ENCODE measurements around the gene CRYL1. TPM values are rescaled to one million over a fixed set of nuclear protein-coding genes. Genes with fewer than 3 reads are reported as not detected.

CRYL1 gene
- total RNA-seq, 1 experiment from 2014 or later = 3.7 TPM

GRCh38 chr13:20461860-20462532 is 63.7 kb downstream of the CRYL1 start:
- H3K27me3 Mint-ChIP-seq (ENCODE audit: low read depth) = no peaks in the 10 kb centered on the region; the same call in 1 of the 2 replicates
- no peak overlapping the region for H3K56ac ChIP-seq (ENCODE audit: insufficient read length, low read depth, low read length)
- no peak overlapping the region for H4K8ac ChIP-seq (replicated peaks; ENCODE audit: insufficient read length, low read depth, low read length)
- H3T11ph ChIP-seq (ENCODE audit: low read length) = no peak overlapping the region
- no peak overlapping the region for H3K4me2 ChIP-seq (ENCODE audit: insufficient read depth, insufficient read length, low read length)
- no peak overlapping the region for H3K23ac ChIP-seq (ENCODE audit: insufficient read length, low read depth, low read length)
- H2BK12ac ChIP-seq (ENCODE audit: insufficient read length, low read depth, low read length) = no peak overlapping the region
- H3K14ac ChIP-seq (ENCODE audit: insufficient read depth, low read length) = no peak overlapping the region
- no peak overlapping the region for H4K5ac ChIP-seq (ENCODE audit: insufficient read length, low read depth, low read length)
- H3K9ac ChIP-seq (ENCODE audit: extremely low read depth, insufficient read length, low read length) = no peak overlapping the region
- H3K27me3 ChIP-seq (ENCODE audit: insufficient read depth, low read length) = no peaks in the 10 kb centered on the region
- no peak overlapping the region for H2AK5ac ChIP-seq (ENCODE audit: insufficient read length, low read length)
- TF ChIP-seq CTCF (conservative IDR thresholded peaks at IDR 0.05) = no peak
- H3K79me1 ChIP-seq (ENCODE audit: insufficient read depth, low read depth, low read length, poor library complexity, severe bottlenecking) = no peaks in the 10 kb centered on the region
- peaks cover 19 to 25% of the 10 kb centered on the region in 2 experiments for H3K4me1 Mint-ChIP-seq
- H3K27ac ChIP-seq (ENCODE audit: insufficient read length, low read depth, low read length) = no peak overlapping the region
- H4K91ac ChIP-seq (ENCODE audit: insufficient read length, low read depth, low read length) = no peak overlapping the region
- H2AFZ ChIP-seq (ENCODE audit: low read length) = no peak overlapping the region
- no peak overlapping the region for H3K4ac ChIP-seq (ENCODE audit: low read depth, low read length)
- peaks cover 8% of the 10 kb centered on the region; the same call in 1 of the 2 replicates for H3K4me1 ChIP-seq (ENCODE audit: insufficient read depth, low read length)
- no peak overlapping the region for H3K27ac Mint-ChIP-seq
- H3K4me3 Mint-ChIP-seq = no peak overlapping the region
- no CpG with 5 or more reads among the region's 8 CpGs for WGBS (ENCODE audit: extremely low coverage, insufficient read length, low lambda C conversion rate)
- H4K20me1 ChIP-seq (ENCODE audit: control insufficient read depth, insufficient read depth, insufficient read length) = no peaks in the 10 kb centered on the region
- DNase-seq = no peak
- peaks cover 0 to 3% (median 0%) of the 10 kb centered on the region in 3 experiments; a peak in 1 of 7 replicates for H3K36me3 Mint-ChIP-seq (ENCODE audit: insufficient read depth in 1 of 3, low read depth in 3 of 3)
- no peaks in the 10 kb centered on the region for H3K79me2 ChIP-seq (ENCODE audit: insufficient read depth, low read length)
- no peaks in the 10 kb centered on the region for H3K9me3 ChIP-seq (ENCODE audit: control insufficient read depth, low read depth, low read length)
- no peaks in the 10 kb centered on the region for H3K23me2 ChIP-seq (ENCODE audit: insufficient read length, low read depth, low read length, poor library complexity, severe bottlenecking)
- H2BK15ac ChIP-seq (ENCODE audit: low read depth, low read length) = no peak overlapping the region
- H2BK120ac ChIP-seq (ENCODE audit: low read depth, low read length, poor library complexity, severe bottlenecking) = no peak overlapping the region
- no peak overlapping the region for H3K18ac ChIP-seq (ENCODE audit: insufficient read length, low read depth, low read length)
- H2BK20ac ChIP-seq (ENCODE audit: low read depth, low read length, poor library complexity, severe bottlenecking) = no peak overlapping the region
- H3K9me3 Mint-ChIP-seq = no peaks in the 10 kb centered on the region; a peak in 1 of 5 replicates
- no peak overlapping the region for H2BK5ac ChIP-seq (ENCODE audit: insufficient read length, low read length)
